ENCODE data around the gene DLG1.

The DLG1 gene

GRCh38 chr3:197298341-197298944 is at the start of gene DLG1:
DLG1 (minus strand) TSS chr3:197298612; CDS start chr3:197297204, 1,408 bp downstream.
- DNase-seq = peak; percentile 83 to 85

GRCh38 chr3:197348014-197348413 is 49.6 kb upstream of the DLG1 start:
- DNase-seq = no peak

GRCh38 chr3:197345390-197345789 is 47.0 kb upstream of the DLG1 start:
- no peak for DNase-seq

GRCh38 chr3:197344582-197345318 is 46.3 kb upstream of the DLG1 start:
- no peak for DNase-seq

- no peak for DNase-seq
Measured at GRCh38 chr3:197343656-197344408, 45.4 kb upstream of the DLG1 start.

- no peak for DNase-seq
Measured at GRCh38 chr3:197343111-197343510, 44.7 kb upstream of the DLG1 start.

GRCh38 chr3:197340521-197340871 is 42.1 kb upstream of the DLG1 start:
- no peak for DNase-seq

- DNase-seq = no peak
Measured at GRCh38 chr3:197339841-197340520, 41.6 kb upstream of the DLG1 start.

GRCh38 chr3:197338586-197338985 is 40.2 kb upstream of the DLG1 start:
- DNase-seq = no peak

- no peak for DNase-seq
Measured at GRCh38 chr3:197337656-197338055, 39.2 kb upstream of the DLG1 start.

- DNase-seq = no peak
Measured at GRCh38 chr3:197337214-197337613, 38.8 kb upstream of the DLG1 start.

- DNase-seq = no peak
Measured at GRCh38 chr3:197336348-197336747, 37.9 kb upstream of the DLG1 start.

- no peak for DNase-seq
Measured at GRCh38 chr3:197335428-197336132, 37.2 kb upstream of the DLG1 start.

GRCh38 chr3:197333901-197334639 is 35.7 kb upstream of the DLG1 start:
- no peak for DNase-seq

GRCh38 chr3:197331131-197331530 is 32.7 kb upstream of the DLG1 start:
- DNase-seq = no peak

- DNase-seq = no peak
Measured at GRCh38 chr3:197329382-197329781, 31.0 kb upstream of the DLG1 start.

GRCh38 chr3:197328198-197328597 is 29.8 kb upstream of the DLG1 start:
- DNase-seq = no peak

GRCh38 chr3:197327701-197328100 is 29.3 kb upstream of the DLG1 start:
- DNase-seq = no peak

GRCh38 chr3:197325773-197326172 is 27.4 kb upstream of the DLG1 start:
- DNase-seq = no peak

GRCh38 chr3:197322149-197322548 is 23.7 kb upstream of the DLG1 start:
- no peak for DNase-seq

GRCh38 chr3:197320582-197320981 is 22.2 kb upstream of the DLG1 start:
- DNase-seq = no peak

Measured in activated CD4-positive, alpha-beta T cell treated with anti-CD3 and anti-CD28 coated beads, Interleukin-2, amount 50 U/mL, for 4 hours (primary cell).